Measurements from ENCODE around the gene NELL2.

GRCh38 chr12:44697511-44697910, 178.6 kb downstream of the NELL2 start:
- no peak for TF ChIP-seq CTCF (conservative IDR thresholded peaks at IDR 0.05; ENCODE audit: low read length)
- no peak for TF ChIP-seq EZH2phosphoT487 (IDR thresholded peaks at IDR 0.05; ENCODE audit: borderline replicate concordance, low read depth, low read length)

Data from OCI-LY7 (cell line).